Mesendoderm (in vitro differentiated cells): ENCODE measurements around the gene DENND1B. TPM values are rescaled to one million over a fixed set of nuclear protein-coding genes. Genes with fewer than 3 reads are reported as not detected.

ENCODE experiments used
- small RNA-seq: library from polyadenylated mRNA; stranded (forward); fragments of <200 nt; extraction: miRNeasy Mini kit (QIAGEN cat#:217004); gene quantifications from one replicate; pipeline ENCODE3, GENCODE V24; 2013; ENCODE audit not compliant: insufficient read depth

DENND1B gene

Small RNA genes within 50 kb of the gene (small RNA-seq; reads per million reads assigned to genes)
- not detected for gene RF00019
